ENCODE results near the gene MEIKIN. TPM values are rescaled to one million over a fixed set of nuclear protein-coding genes. Genes with fewer than 3 reads are reported as not detected.

The MEIKIN gene
- total and polyA plus RNA-seq, 2 of the 13 experiments (the other 11 are each of a cell fraction or from before 2014, with no cell fraction given), result not detected

- TF ChIP-seq ZNF841 (CRISPR knock-in tag; IDR thresholded peaks at IDR 0.05; ENCODE audit: borderline replicate concordance) (no peak), HMGXB3 (CRISPR knock-in tag; IDR thresholded peaks at IDR 0.05; ENCODE audit: borderline replicate concordance) (no peak), HNRNPUL1 (IDR thresholded peaks at IDR 0.05; ENCODE audit: low read depth, low read length) (no peak), ZNF292 (CRISPR knock-in tag; IDR thresholded peaks at IDR 0.05; ENCODE audit: borderline replicate concordance, low read depth) (peak; percentile 51; the same call in 1 of the 2 replicates), NFE2L2 (IDR thresholded peaks at IDR 0.05; ENCODE audit: low read length) (no peak), ZBTB4 (CRISPR knock-in tag; IDR thresholded peaks at IDR 0.05; ENCODE audit: borderline replicate concordance) (no peak), ZNF644 (CRISPR knock-in tag; IDR thresholded peaks at IDR 0.05; ENCODE audit: low read depth) (no peak), ZNF207 (IDR thresholded peaks at IDR 0.05; ENCODE audit: borderline replicate concordance) (no peak), RBM22 (optimal IDR thresholded peaks at IDR 0.05; ENCODE audit: low read length) (no peak), NPAS2 (CRISPR knock-in tag; IDR thresholded peaks at IDR 0.05; ENCODE audit: borderline replicate concordance) (no peak), ZNF558 (CRISPR knock-in tag; IDR thresholded peaks at IDR 0.05; ENCODE audit: borderline replicate concordance) (no peak; the same call in 1 of the 2 replicates), KMT2B (CRISPR knock-in tag; IDR thresholded peaks at IDR 0.05) (no peak), POLR2G (IDR thresholded peaks at IDR 0.05; ENCODE audit: low read depth, low read length) (no peak), ZNF296 (CRISPR knock-in tag; conservative IDR thresholded peaks at IDR 0.05) (0 out of 2 replicates have a peak, but pooled peaks have one; percentile 43), HNRNPH1 (optimal IDR thresholded peaks at IDR 0.05; ENCODE audit: low read depth, low read length) (no peak), ZNF431 (CRISPR knock-in tag; IDR thresholded peaks at IDR 0.05; ENCODE audit: borderline replicate concordance, low read depth) (no peak)
- TF ChIP-seq, protein P1, sequence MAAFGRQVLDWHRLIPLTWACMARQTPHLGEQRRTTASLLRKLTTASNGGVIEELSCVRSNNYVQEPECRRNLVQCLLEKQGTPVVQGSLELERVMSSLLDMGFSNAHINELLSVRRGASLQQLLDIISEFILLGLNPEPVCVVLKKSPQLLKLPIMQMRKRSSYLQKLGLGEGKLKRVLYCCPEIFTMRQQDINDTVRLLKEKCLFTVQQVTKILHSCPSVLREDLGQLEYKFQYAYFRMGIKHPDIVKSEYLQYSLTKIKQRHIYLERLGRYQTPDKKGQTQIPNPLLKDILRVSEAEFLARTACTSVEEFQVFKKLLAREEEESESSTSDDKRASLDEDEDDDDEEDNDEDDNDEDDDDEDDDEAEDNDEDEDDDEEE (CRISPR knock-in tag; IDR thresholded peaks at IDR 0.05), result no peak
Measured at GRCh38 chr5:131795879-131796792, 149.3 kb downstream of the MEIKIN start (continued).
